GM12878 (cell line): ENCODE measurements around the gene CD63. TPM values are rescaled to one million over a fixed set of nuclear protein-coding genes. Genes with fewer than 3 reads are reported as not detected.

Source experiments
- ATF2 ChIP-seq: IDR thresholded peaks from 2 replicates; pipeline ENCODE4 v1.6.1; 2012; ENCODE audit warnings: low read length, inconsistent platforms
- ETV6 ChIP-seq, 2 experiments: fragments of 450-650 bp in 1 of 2; IDR thresholded peaks in 1 of 2; conservative IDR thresholded peaks in 1 of 2; 2 replicates each; pipeline ENCODE4 v1.6.1; 2014; ENCODE audit warnings: antibody characterized with exemption in 1 of 2, borderline replicate concordance in 1 of 2, low read depth in 1 of 2, mild to moderate bottlenecking in 1 of 2, moderate library complexity in 1 of 2
- FOXM1 ChIP-seq: IDR thresholded peaks from 2 replicates; pipeline ENCODE4 v1.6.1; 2012; ENCODE audit warnings: low read depth, mild to moderate bottlenecking, inconsistent platforms, low read length, moderate library complexity
- JUND ChIP-seq: IDR thresholded peaks from 2 replicates; pipeline ENCODE4 v1.6.1; 2012; ENCODE audit warnings: low read depth, mild to moderate bottlenecking, low read length, improper control_type of control experiment, moderate library complexity
- KDM1A ChIP-seq: fragments of 200-600 bp; sonication (generic); IDR thresholded peaks from 2 replicates; pipeline ENCODE4 v1.6.1; 2016; ENCODE audit warnings: borderline replicate concordance
- MEF2B ChIP-seq: fragments of 450-650 bp; IDR thresholded peaks from 2 replicates; pipeline ENCODE4 v1.6.1; 2018; ENCODE audit warnings: mild to moderate bottlenecking, moderate library complexity; ENCODE audit not compliant: partially characterized antibody, poor library complexity, severe bottlenecking
- NFIC ChIP-seq: IDR thresholded peaks from 2 replicates; pipeline ENCODE4 v1.6.1; 2012; ENCODE audit warnings: low read depth, mild to moderate bottlenecking, inconsistent platforms, low read length, moderate library complexity
- POU2F2 ChIP-seq: IDR thresholded peaks from 3 replicates; pipeline ENCODE4 v1.6.1; 2011; ENCODE audit warnings: low read depth, mild to moderate bottlenecking, low read length, borderline replicate concordance
- RB1 ChIP-seq: fragments of 450-650 bp; formaldehyde crosslinking; IDR thresholded peaks from 2 replicates; pipeline ENCODE4 v1.6.1; 2017; ENCODE audit warnings: mild to moderate bottlenecking, borderline replicate concordance
- RCOR1 ChIP-seq: conservative IDR thresholded peaks from 2 replicates; pipeline ENCODE4 v1.6.1; 2012; ENCODE audit warnings: low read depth, low read length, improper control_type of control experiment
- RELA ChIP-seq: fragments of 450-650 bp; IDR thresholded peaks from 2 replicates; pipeline ENCODE4 v1.8.0; 2014; ENCODE audit warnings: borderline replicate concordance; ENCODE audit not compliant: partially characterized antibody
- REST ChIP-seq: IDR thresholded peaks from 2 replicates; pipeline ENCODE4 v1.6.1; 2012; ENCODE audit warnings: mild to moderate bottlenecking, low read depth, low read length
- SIX5 ChIP-seq: IDR thresholded peaks from 2 replicates; pipeline ENCODE4 v1.6.1; 2011; ENCODE audit warnings: mild to moderate bottlenecking, low read depth, low read length, moderate library complexity; ENCODE audit not compliant: severe bottlenecking
- STAT3 ChIP-seq: IDR thresholded peaks from 2 replicates; pipeline ENCODE4 v1.6.1; 2011; ENCODE audit warnings: low read depth, low read length, improper control_type of control experiment
- SUZ12 ChIP-seq: fragments of 200-600 bp; sonication (generic); IDR thresholded peaks from one replicate; pipeline ENCODE4 v1.6.1; 2018; ENCODE audit warnings: antibody characterized with exemption, mild to moderate bottlenecking; ENCODE audit not compliant: unreplicated experiment
- polyA plus RNA-seq, 11 experiments: library from polyadenylated mRNA; depleted of rRNA in 4 of 11; unstranded in 6 of 11; stranded (reverse) in 5 of 11; fragments of >200 nt; fragmentation: Nextera tagmentation in 4 of 11; fragmentation: Illumina TruSeq in 1 of 11; extraction: Ambion mirVana in 4 of 11; extraction: Trizol in 1 of 11; gene quantifications; 1 replicate in 1 of 11; 2 replicates in 10 of 11; pipeline versions ENCODE4 v1.2.1 to v1.2.3, GENCODE V29; 2011 to 2016; ENCODE audit warnings: inconsistent platforms in 2 of 11, missing spikeins in 2 of 11, low read depth in 1 of 11
- total RNA-seq, 4 experiments: library from RNA; depleted of rRNA in 3 of 4; stranded (reverse); fragments of >200 nt in 3 of 4; fragmentation: Illumina TruSeq in 1 of 4; extraction: Trizol in 1 of 4; gene quantifications; 2 replicates each; pipeline versions ENCODE4 v1.2.1 to v1.2.3, GENCODE V29; 2013 to 2021
- TF ChIP-seq, protein P1 (sequence below): IDR thresholded peaks from 2 replicates; pipeline ENCODE4 v1.6.1; 2012; ENCODE audit warnings: improper control_type of control experiment, low read depth, low read length; ENCODE audit not compliant: insufficient replicate concordance

The CD63 gene
- total and polyA plus RNA-seq, 10 of the 15 experiments (the other 5 are each of a cell fraction or from before 2014, with no cell fraction given) = 147 to 220 (median 183) TPM

- TF ChIP-seq, protein P1, sequence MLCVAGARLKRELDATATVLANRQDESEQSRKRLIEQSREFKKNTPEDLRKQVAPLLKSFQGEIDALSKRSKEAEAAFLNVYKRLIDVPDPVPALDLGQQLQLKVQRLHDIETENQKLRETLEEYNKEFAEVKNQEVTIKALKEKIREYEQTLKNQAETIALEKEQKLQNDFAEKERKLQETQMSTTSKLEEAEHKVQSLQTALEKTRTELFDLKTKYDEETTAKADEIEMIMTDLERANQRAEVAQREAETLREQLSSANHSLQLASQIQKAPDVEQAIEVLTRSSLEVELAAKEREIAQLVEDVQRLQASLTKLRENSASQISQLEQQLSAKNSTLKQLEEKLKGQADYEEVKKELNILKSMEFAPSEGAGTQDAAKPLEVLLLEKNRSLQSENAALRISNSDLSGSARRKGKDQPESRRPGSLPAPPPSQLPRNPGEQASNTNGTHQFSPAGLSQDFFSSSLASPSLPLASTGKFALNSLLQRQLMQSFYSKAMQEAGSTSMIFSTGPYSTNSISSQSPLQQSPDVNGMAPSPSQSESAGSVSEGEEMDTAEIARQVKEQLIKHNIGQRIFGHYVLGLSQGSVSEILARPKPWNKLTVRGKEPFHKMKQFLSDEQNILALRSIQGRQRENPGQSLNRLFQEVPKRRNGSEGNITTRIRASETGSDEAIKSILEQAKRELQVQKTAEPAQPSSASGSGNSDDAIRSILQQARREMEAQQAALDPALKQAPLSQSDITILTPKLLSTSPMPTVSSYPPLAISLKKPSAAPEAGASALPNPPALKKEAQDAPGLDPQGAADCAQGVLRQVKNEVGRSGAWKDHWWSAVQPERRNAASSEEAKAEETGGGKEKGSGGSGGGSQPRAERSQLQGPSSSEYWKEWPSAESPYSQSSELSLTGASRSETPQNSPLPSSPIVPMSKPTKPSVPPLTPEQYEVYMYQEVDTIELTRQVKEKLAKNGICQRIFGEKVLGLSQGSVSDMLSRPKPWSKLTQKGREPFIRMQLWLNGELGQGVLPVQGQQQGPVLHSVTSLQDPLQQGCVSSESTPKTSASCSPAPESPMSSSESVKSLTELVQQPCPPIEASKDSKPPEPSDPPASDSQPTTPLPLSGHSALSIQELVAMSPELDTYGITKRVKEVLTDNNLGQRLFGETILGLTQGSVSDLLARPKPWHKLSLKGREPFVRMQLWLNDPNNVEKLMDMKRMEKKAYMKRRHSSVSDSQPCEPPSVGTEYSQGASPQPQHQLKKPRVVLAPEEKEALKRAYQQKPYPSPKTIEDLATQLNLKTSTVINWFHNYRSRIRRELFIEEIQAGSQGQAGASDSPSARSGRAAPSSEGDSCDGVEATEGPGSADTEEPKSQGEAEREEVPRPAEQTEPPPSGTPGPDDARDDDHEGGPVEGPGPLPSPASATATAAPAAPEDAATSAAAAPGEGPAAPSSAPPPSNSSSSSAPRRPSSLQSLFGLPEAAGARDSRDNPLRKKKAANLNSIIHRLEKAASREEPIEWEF = no peak
- TF ChIP-seq SUZ12 (no peak), RB1 (peak; percentile 67; the same call in 1 of the 2 replicates), ETV6 (conservative IDR thresholded peaks at IDR 0.05 in 1 of 2, IDR thresholded peaks at IDR 0.05 in 1 of 2; ENCODE audit: borderline replicate concordance in 1 of 2, low read depth in 1 of 2) (no peak), POU2F2 (no peak), RCOR1 (no peak), REST (no peak), FOXM1 (no peak), NFIC (no peak), STAT3 (no peak), MEF2B (no peak), KDM1A (no peak), SIX5 (no peak), ATF2 (no peak), RELA (no peak), JUND (no peak)
These were observed 14.9 kb upstream of the CD63 start (continued) for GRCh38 chr12:55743406-55744339.
